Skeletal muscle satellite cell (primary cell): ENCODE results near the gene AP2A1.

Source experiments
- H3K27me3 ChIP-seq: 2 replicates; pipeline ENCODE4 v1.7.0; 2013; ENCODE audit warnings: low read length; ENCODE audit not compliant: control insufficient read depth, insufficient read depth
- H3K36me3 ChIP-seq: 2 replicates; pipeline ENCODE4 v1.7.0; 2013; ENCODE audit warnings: mild to moderate bottlenecking, control low read depth, low read length; ENCODE audit not compliant: insufficient read depth
- H3K4me1 ChIP-seq: 2 replicates; pipeline ENCODE4 v1.7.0; 2013; ENCODE audit warnings: low read length; ENCODE audit not compliant: control insufficient read depth, insufficient read depth
- H3K4me2 ChIP-seq: 2 replicates; pipeline ENCODE4 v1.7.0; 2013; ENCODE audit warnings: mild to moderate bottlenecking, low read length
- H3K4me3 ChIP-seq: 2 replicates; pipeline ENCODE4 v1.7.0; 2013; ENCODE audit warnings: low read length
- H3K9ac ChIP-seq: 2 replicates; pipeline ENCODE4 v1.7.0; 2013; ENCODE audit warnings: mild to moderate bottlenecking, low read depth, low read length, moderate library complexity
- H3K9me3 ChIP-seq: replicated peaks from 2 replicates; pipeline ENCODE4 v1.7.0; 2013; ENCODE audit warnings: mild to moderate bottlenecking, control low read depth, low read length

AP2A1 gene

GRCh38 chr19:49799798-49800376, 33.1 kb downstream of the AP2A1 start:
- no peaks in the 10 kb centered on the region for H3K9me3 ChIP-seq
- H3K4me2 ChIP-seq, result no peak overlapping the region
- H3K4me3 ChIP-seq, result no peak overlapping the region
- H3K27me3 ChIP-seq, result no peaks in the 10 kb centered on the region
- H3K4me1 ChIP-seq, result peaks cover 3% of the 10 kb centered on the region
- peaks cover 79% of the 10 kb centered on the region for H3K36me3 ChIP-seq
- no peak overlapping the region for H3K9ac ChIP-seq

- Histone ChIP-seq H3K27me3 (no peaks in the 10 kb centered on the region), H3K4me3 (no peak overlapping the region), H3K9me3 (no peaks in the 10 kb centered on the region), H3K9ac (no peak overlapping the region), H3K4me2 (no peak overlapping the region), H3K36me3 (peaks cover 78% of the 10 kb centered on the region), H3K4me1 (peaks cover 3% of the 10 kb centered on the region)
These were observed 34.0 kb downstream of the AP2A1 start for GRCh38 chr19:49800771-49801170.

- H3K27me3 ChIP-seq, result no peaks in the 10 kb centered on the region
- peaks cover 77% of the 10 kb centered on the region for H3K36me3 ChIP-seq
- H3K4me3 ChIP-seq, result no peak overlapping the region
- H3K9ac ChIP-seq, result no peak overlapping the region
- H3K9me3 ChIP-seq, result no peaks in the 10 kb centered on the region
- peaks cover 3% of the 10 kb centered on the region for H3K4me1 ChIP-seq
- H3K4me2 ChIP-seq, result no peak overlapping the region
These were observed 34.6 kb downstream of the AP2A1 start for GRCh38 chr19:49801401-49801888.

GRCh38 chr19:49801966-49802661, 35.3 kb downstream of the AP2A1 start:
- no peak overlapping the region for H3K9ac ChIP-seq
- H3K4me2 ChIP-seq, result peak overlapping the region; percentile 53
- H3K9me3 ChIP-seq, result no peaks in the 10 kb centered on the region
- H3K4me3 ChIP-seq, result no peak overlapping the region
- peaks cover 3% of the 10 kb centered on the region for H3K4me1 ChIP-seq
- H3K36me3 ChIP-seq, result peaks cover 74% of the 10 kb centered on the region
- H3K27me3 ChIP-seq, result no peaks in the 10 kb centered on the region

- no peaks in the 10 kb centered on the region for H3K9me3 ChIP-seq
- peaks cover 3% of the 10 kb centered on the region for H3K4me1 ChIP-seq
- H3K36me3 ChIP-seq, result peaks cover 78% of the 10 kb centered on the region
- H3K4me3 ChIP-seq, result no peak overlapping the region
- no peaks in the 10 kb centered on the region for H3K27me3 ChIP-seq
- H3K4me2 ChIP-seq, result no peak overlapping the region
- H3K9ac ChIP-seq, result no peak overlapping the region
These were observed 36.2 kb downstream of the AP2A1 start for GRCh38 chr19:49802836-49803528.

- Histone ChIP-seq H3K27me3 (no peaks in the 10 kb centered on the region), H3K4me1 (peaks cover 4% of the 10 kb centered on the region), H3K9ac (no peak overlapping the region), H3K4me3 (no peak overlapping the region), H3K4me2 (no peak overlapping the region), H3K9me3 (no peaks in the 10 kb centered on the region), H3K36me3 (peaks cover 76% of the 10 kb centered on the region)
These were observed 36.7 kb downstream of the AP2A1 start for GRCh38 chr19:49803529-49803856.

- no peak overlapping the region for H3K4me2 ChIP-seq
- H3K27me3 ChIP-seq, result no peaks in the 10 kb centered on the region
- no peak overlapping the region for H3K9ac ChIP-seq
- no peaks in the 10 kb centered on the region for H3K9me3 ChIP-seq
- H3K36me3 ChIP-seq, result peaks cover 53% of the 10 kb centered on the region
- no peak overlapping the region for H3K4me3 ChIP-seq
- peaks cover 14% of the 10 kb centered on the region for H3K4me1 ChIP-seq
These were observed 39.2 kb downstream of the AP2A1 start for GRCh38 chr19:49805822-49806619.

- Histone ChIP-seq H3K4me2 (no peak overlapping the region), H3K27me3 (no peaks in the 10 kb centered on the region), H3K9ac (no peak overlapping the region), H3K4me1 (peaks cover 14% of the 10 kb centered on the region), H3K4me3 (no peak overlapping the region), H3K36me3 (peaks cover 50% of the 10 kb centered on the region), H3K9me3 (no peaks in the 10 kb centered on the region)
These were observed 39.8 kb downstream of the AP2A1 start for GRCh38 chr19:49806620-49806959.

- H3K36me3 ChIP-seq, result peaks cover 50% of the 10 kb centered on the region
These were observed 40.5 kb downstream of the AP2A1 start for GRCh38 chr19:49807058-49807903.

GRCh38 chr19:49807904-49808675, 41.3 kb downstream of the AP2A1 start:
- no peaks in the 10 kb centered on the region for H3K9me3 ChIP-seq
- H3K4me1 ChIP-seq, result peaks cover 17% of the 10 kb centered on the region
- peak overlapping the region; percentile 81 for H3K4me3 ChIP-seq
- H3K36me3 ChIP-seq, result peaks cover 44% of the 10 kb centered on the region
- H3K4me2 ChIP-seq, result peak overlapping the region; percentile 98
- no peaks in the 10 kb centered on the region for H3K27me3 ChIP-seq
- no peak overlapping the region for H3K9ac ChIP-seq

More at GRCh38 chr19:49807058-49807903, 40.5 kb downstream of the AP2A1 start:
- Histone ChIP-seq H3K4me3 (no peak overlapping the region), H3K27me3 (no peaks in the 10 kb centered on the region), H3K9me3 (no peaks in the 10 kb centered on the region), H3K4me1 (peaks cover 11% of the 10 kb centered on the region), H3K9ac (no peak overlapping the region), H3K4me2 (no peak overlapping the region)
